HepG2 (cell line): ENCODE results near the gene SSC5D. TPM values are rescaled to one million over a fixed set of nuclear protein-coding genes. Genes with fewer than 3 reads are reported as not detected.

ENCODE experiments used
- CCAR2 ChIP-seq: fragments of 200-400 bp; formaldehyde crosslinking; optimal IDR thresholded peaks from 2 replicates; pipeline ENCODE3; 2018; ENCODE audit warnings: low read depth, mild to moderate bottlenecking, low read length, moderate library complexity
- CEBPB ChIP-seq: IDR thresholded peaks from 2 replicates; pipeline ENCODE4 v1.6.1; 2011; ENCODE audit warnings: low read depth, low read length, improper control_type of control experiment, borderline replicate concordance
- FUBP1 ChIP-seq: sonication (generic); formaldehyde crosslinking; IDR thresholded peaks from 2 replicates; pipeline ENCODE4 v1.5.1; 2020; ENCODE audit warnings: missing genetic modification reagents, mild to moderate bottlenecking, borderline replicate concordance
- HMGXB4 ChIP-seq, 2 experiments: sonication (generic) in 1 of 2; formaldehyde crosslinking in 1 of 2; IDR thresholded peaks; 2 replicates each; pipeline versions ENCODE4 v1.4.0 to v1.6.1; 2018 to 2020; ENCODE audit warnings: missing genetic modification reagents in 2 of 2, borderline replicate concordance in 1 of 2, low read depth in 1 of 2, mild to moderate bottlenecking in 1 of 2, missing biosample characterization in 1 of 2
- KLF13 ChIP-seq: sonication (generic); formaldehyde crosslinking; IDR thresholded peaks from 2 replicates; pipeline ENCODE4 v1.4.0; 2020; ENCODE audit warnings: mild to moderate bottlenecking, missing genetic modification reagents
- NR2F6 ChIP-seq, 2 experiments: IDR thresholded peaks; 2 replicates each; pipeline ENCODE4 v1.6.1; 2016; ENCODE audit warnings: antibody characterized with exemption in 1 of 2, mild to moderate bottlenecking in 1 of 2
- NR3C1 ChIP-seq: sonication (generic); formaldehyde crosslinking; IDR thresholded peaks from 2 replicates; pipeline ENCODE4 v1.4.0; 2020; ENCODE audit warnings: missing genetic modification reagents
- PAF1 ChIP-seq: IDR thresholded peaks from 2 replicates; pipeline ENCODE4 v1.6.1; 2016; ENCODE audit warnings: missing genetic modification reagents, missing compliant biosample characterization
- RFX1 ChIP-seq: fragments of 450-650 bp; IDR thresholded peaks from 2 replicates; pipeline ENCODE4 v1.6.1; 2017
- SKI ChIP-seq: fragments of 450-650 bp; IDR thresholded peaks from one replicate; pipeline ENCODE4 v1.6.1; 2018; ENCODE audit warnings: mild to moderate bottlenecking; ENCODE audit not compliant: partially characterized antibody
- STAT5B ChIP-seq: sonication (generic); formaldehyde crosslinking; IDR thresholded peaks from 2 replicates; pipeline ENCODE4 v1.4.0; 2020; ENCODE audit warnings: missing genetic modification reagents
- ZIK1 ChIP-seq: sonication (generic); formaldehyde crosslinking; IDR thresholded peaks from 2 replicates; pipeline ENCODE4 v1.5.0; 2020; ENCODE audit warnings: mild to moderate bottlenecking, low read depth, missing genetic modification reagents, borderline replicate concordance
- ZNF101 ChIP-seq: sonication (generic); formaldehyde crosslinking; IDR thresholded peaks from 2 replicates; pipeline ENCODE4 v1.4.0; 2020; ENCODE audit warnings: mild to moderate bottlenecking, low read depth, missing genetic modification reagents, borderline replicate concordance
- ZNF224 ChIP-seq: sonication (generic); formaldehyde crosslinking; IDR thresholded peaks from 2 replicates; pipeline ENCODE4 v1.5.0; 2020; ENCODE audit warnings: mild to moderate bottlenecking, missing genetic modification reagents
- ZNF350 ChIP-seq: sonication (generic); formaldehyde crosslinking; IDR thresholded peaks from 2 replicates; pipeline ENCODE4 v1.4.0; 2020; ENCODE audit warnings: mild to moderate bottlenecking, low read depth, missing genetic modification reagents, borderline replicate concordance
- ZNF382 ChIP-seq: sonication (generic); formaldehyde crosslinking; IDR thresholded peaks from 2 replicates; pipeline ENCODE4 v1.5.0; 2020; ENCODE audit warnings: missing genetic modification reagents, mild to moderate bottlenecking, borderline replicate concordance
- polyA plus RNA-seq, 8 experiments: library from polyadenylated mRNA; depleted of rRNA in 3 of 8; stranded (reverse) in 7 of 8; unstranded in 1 of 8; fragments of >200 nt; fragmentation: Illumina TruSeq in 4 of 8; extraction: Trizol in 4 of 8; gene quantifications; 2 replicates each; pipeline versions ENCODE4 v1.2.1 to v1.2.3, GENCODE V29; 2011 to 2016; ENCODE audit warnings: low read depth in 4 of 8, missing spikeins in 1 of 8, mixed read lengths in 1 of 8; ENCODE audit not compliant: insufficient read depth in 1 of 8
- total RNA-seq, 5 experiments: library from RNA; depleted of rRNA; stranded (reverse); fragments of >200 nt; fragmentation: Illumina TruSeq; extraction: Trizol; gene quantifications; 2 replicates each; pipeline ENCODE4 v1.2.3, GENCODE V29; 2016; ENCODE audit warnings: low read depth in 1 of 5
- TF ChIP-seq, protein P1 (sequence below): sonication (generic); formaldehyde crosslinking; IDR thresholded peaks from 2 replicates; pipeline ENCODE4 v1.4.0; 2020; ENCODE audit warnings: missing genetic modification reagents
- TF ChIP-seq, protein P2 (sequence below): sonication (generic); formaldehyde crosslinking; IDR thresholded peaks from 2 replicates; pipeline ENCODE4 v1.4.0; 2020; ENCODE audit warnings: missing genetic modification reagents, borderline replicate concordance

The SSC5D gene
- total and polyA plus RNA-seq, 2 of the 13 experiments (the other 11 are each of a cell fraction or from before 2014, with no cell fraction given) = not detected

- TF ChIP-seq, protein P1, sequence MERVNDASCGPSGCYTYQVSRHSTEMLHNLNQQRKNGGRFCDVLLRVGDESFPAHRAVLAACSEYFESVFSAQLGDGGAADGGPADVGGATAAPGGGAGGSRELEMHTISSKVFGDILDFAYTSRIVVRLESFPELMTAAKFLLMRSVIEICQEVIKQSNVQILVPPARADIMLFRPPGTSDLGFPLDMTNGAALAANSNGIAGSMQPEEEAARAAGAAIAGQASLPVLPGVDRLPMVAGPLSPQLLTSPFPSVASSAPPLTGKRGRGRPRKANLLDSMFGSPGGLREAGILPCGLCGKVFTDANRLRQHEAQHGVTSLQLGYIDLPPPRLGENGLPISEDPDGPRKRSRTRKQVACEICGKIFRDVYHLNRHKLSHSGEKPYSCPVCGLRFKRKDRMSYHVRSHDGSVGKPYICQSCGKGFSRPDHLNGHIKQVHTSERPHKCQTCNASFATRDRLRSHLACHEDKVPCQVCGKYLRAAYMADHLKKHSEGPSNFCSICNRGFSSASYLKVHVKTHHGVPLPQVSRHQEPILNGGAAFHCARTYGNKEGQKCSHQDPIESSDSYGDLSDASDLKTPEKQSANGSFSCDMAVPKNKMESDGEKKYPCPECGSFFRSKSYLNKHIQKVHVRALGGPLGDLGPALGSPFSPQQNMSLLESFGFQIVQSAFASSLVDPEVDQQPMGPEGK (CRISPR knock-in tag) = 0 out of 2 replicates have a peak, but pooled peaks have one; percentile 39
- peak; percentile 39 for TF ChIP-seq NR2F6 (IDR thresholded peaks at IDR 0.05)
- peak; percentile 39; the same call in 1 of the 2 replicates for TF ChIP-seq NR2F6 (CRISPR knock-in tag; IDR thresholded peaks at IDR 0.05)
- TF ChIP-seq KLF13 (CRISPR knock-in tag) = no peak
- no peak for TF ChIP-seq PAF1 (CRISPR knock-in tag)
- TF ChIP-seq ZNF350 = no peak; the same call in 1 of the 2 replicates
- TF ChIP-seq, protein P2, sequence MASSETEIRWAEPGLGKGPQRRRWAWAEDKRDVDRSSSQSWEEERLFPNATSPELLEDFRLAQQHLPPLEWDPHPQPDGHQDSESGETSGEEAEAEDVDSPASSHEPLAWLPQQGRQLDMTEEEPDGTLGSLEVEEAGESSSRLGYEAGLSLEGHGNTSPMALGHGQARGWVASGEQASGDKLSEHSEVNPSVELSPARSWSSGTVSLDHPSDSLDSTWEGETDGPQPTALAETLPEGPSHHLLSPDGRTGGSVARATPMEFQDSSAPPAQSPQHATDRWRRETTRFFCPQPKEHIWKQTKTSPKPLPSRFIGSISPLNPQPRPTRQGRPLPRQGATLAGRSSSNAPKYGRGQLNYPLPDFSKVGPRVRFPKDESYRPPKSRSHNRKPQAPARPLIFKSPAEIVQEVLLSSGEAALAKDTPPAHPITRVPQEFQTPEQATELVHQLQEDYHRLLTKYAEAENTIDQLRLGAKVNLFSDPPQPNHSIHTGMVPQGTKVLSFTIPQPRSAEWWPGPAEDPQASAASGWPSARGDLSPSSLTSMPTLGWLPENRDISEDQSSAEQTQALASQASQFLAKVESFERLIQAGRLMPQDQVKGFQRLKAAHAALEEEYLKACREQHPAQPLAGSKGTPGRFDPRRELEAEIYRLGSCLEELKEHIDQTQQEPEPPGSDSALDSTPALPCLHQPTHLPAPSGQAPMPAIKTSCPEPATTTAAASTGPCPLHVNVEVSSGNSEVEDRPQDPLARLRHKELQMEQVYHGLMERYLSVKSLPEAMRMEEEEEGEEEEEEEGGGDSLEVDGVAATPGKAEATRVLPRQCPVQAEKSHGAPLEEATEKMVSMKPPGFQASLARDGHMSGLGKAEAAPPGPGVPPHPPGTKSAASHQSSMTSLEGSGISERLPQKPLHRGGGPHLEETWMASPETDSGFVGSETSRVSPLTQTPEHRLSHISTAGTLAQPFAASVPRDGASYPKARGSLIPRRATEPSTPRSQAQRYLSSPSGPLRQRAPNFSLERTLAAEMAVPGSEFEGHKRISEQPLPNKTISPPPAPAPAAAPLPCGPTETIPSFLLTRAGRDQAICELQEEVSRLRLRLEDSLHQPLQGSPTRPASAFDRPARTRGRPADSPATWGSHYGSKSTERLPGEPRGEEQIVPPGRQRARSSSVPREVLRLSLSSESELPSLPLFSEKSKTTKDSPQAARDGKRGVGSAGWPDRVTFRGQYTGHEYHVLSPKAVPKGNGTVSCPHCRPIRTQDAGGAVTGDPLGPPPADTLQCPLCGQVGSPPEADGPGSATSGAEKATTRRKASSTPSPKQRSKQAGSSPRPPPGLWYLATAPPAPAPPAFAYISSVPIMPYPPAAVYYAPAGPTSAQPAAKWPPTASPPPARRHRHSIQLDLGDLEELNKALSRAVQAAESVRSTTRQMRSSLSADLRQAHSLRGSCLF (CRISPR knock-in tag) = no peak
- TF ChIP-seq ZNF224 (CRISPR knock-in tag) = no peak
- TF ChIP-seq CEBPB = no peak
- TF ChIP-seq RFX1 = no peak
- TF ChIP-seq ZNF382 (CRISPR knock-in tag) = no peak
- TF ChIP-seq STAT5B = no peak
- TF ChIP-seq CCAR2 = no peak
- no peak for TF ChIP-seq SKI
- TF ChIP-seq NR3C1 (CRISPR knock-in tag) = no peak
- TF ChIP-seq ZNF101 (CRISPR knock-in tag) = no peak
- TF ChIP-seq HMGXB4 (CRISPR knock-in tag; IDR thresholded peaks at IDR 0.05; ENCODE audit: borderline replicate concordance in 1 of 2, low read depth in 1 of 2) = peak; percentile 37 to 64; a peak in 2 of 4 replicates
- no peak for TF ChIP-seq FUBP1 (CRISPR knock-in tag)
- no peak for TF ChIP-seq ZIK1 (CRISPR knock-in tag)
Observed at GRCh38 chr19:55467236-55468053, 20.8 kb upstream of the SSC5D start (continued).
